ENCODE results near the gene ENTPD2. TPM values are rescaled to one million over a fixed set of nuclear protein-coding genes. Genes with fewer than 3 reads are reported as not detected.

The ENTPD2 gene
- total RNA-seq, 1 experiment from 2014 or later, result 8.3 TPM

GRCh38 chr9:137023583-137023991, 30.3 kb downstream of the ENTPD2 start:
- H3K27ac Mint-ChIP-seq, result no peak overlapping the region
- H3K4me1 Mint-ChIP-seq, result peaks cover 2% of the 10 kb centered on the region; the same call in 1 of the 2 replicates
- TF ChIP-seq, protein P1, sequence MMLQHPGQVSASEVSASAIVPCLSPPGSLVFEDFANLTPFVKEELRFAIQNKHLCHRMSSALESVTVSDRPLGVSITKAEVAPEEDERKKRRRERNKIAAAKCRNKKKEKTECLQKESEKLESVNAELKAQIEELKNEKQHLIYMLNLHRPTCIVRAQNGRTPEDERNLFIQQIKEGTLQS (CRISPR knock-in tag; conservative IDR thresholded peaks at IDR 0.05), result no peak
- TF ChIP-seq ATF1 (CRISPR knock-in tag; IDR thresholded peaks at IDR 0.05) (no peak), KAT7 (CRISPR knock-in tag; IDR thresholded peaks at IDR 0.05; ENCODE audit: borderline replicate concordance) (no peak), IRF2 (CRISPR knock-in tag; IDR thresholded peaks at IDR 0.05; ENCODE audit: borderline replicate concordance, low read depth) (no peak), NFE2L1 (CRISPR knock-in tag; IDR thresholded peaks at IDR 0.05) (no peak), IRF1 (CRISPR knock-in tag; IDR thresholded peaks at IDR 0.05) (no peak), CREM (CRISPR knock-in tag; IDR thresholded peaks at IDR 0.05) (no peak), NR1H2 (CRISPR knock-in tag; IDR thresholded peaks at IDR 0.05) (no peak), USF1 (CRISPR knock-in tag; IDR thresholded peaks at IDR 0.05) (no peak), ZNF219 (CRISPR knock-in tag; IDR thresholded peaks at IDR 0.05; ENCODE audit: borderline replicate concordance) (no peak), NR3C1 (CRISPR knock-in tag; conservative IDR thresholded peaks at IDR 0.05; ENCODE audit: low read depth) (no peak), PRRX2 (CRISPR knock-in tag; IDR thresholded peaks at IDR 0.05) (no peak), EMX1 (CRISPR knock-in tag; IDR thresholded peaks at IDR 0.05) (no peak), GTF2I (CRISPR knock-in tag; conservative IDR thresholded peaks at IDR 0.05) (no peak)
- CTCF ChIA-PET, result interaction anchor here (2.4 to 2.5 kb wide), 2 partner anchors 12 to 44 kb away, joined by 7 to 29 read pairs; no protein-coding TSS in a partner anchor
- no peak overlapping the region for H3K4me3 Mint-ChIP-seq
- peaks cover 6% of the 10 kb centered on the region for H3K27me3 Mint-ChIP-seq (ENCODE audit: low read depth)
- no peaks in the 10 kb centered on the region for H3K9me3 Mint-ChIP-seq
- H3K36me3 Mint-ChIP-seq, result no peaks in the 10 kb centered on the region
- DNase-seq (ENCODE audit: low spot score) (no peak), ATAC-seq (no peak)
- POLR2A ChIA-PET, result no interaction called here

GRCh38 chr9:137023157-137023556, 30.7 kb downstream of the ENTPD2 start:
- peaks cover 5% of the 10 kb centered on the region for H3K27me3 Mint-ChIP-seq (ENCODE audit: low read depth)
- ATAC-seq (no peak), DNase-seq (ENCODE audit: low spot score) (no peak)
- POLR2A ChIA-PET, result no interaction called here
- H3K9me3 Mint-ChIP-seq, result no peaks in the 10 kb centered on the region
- no peaks in the 10 kb centered on the region for H3K36me3 Mint-ChIP-seq
- no peak overlapping the region for H3K4me3 Mint-ChIP-seq
- no peak overlapping the region for H3K27ac Mint-ChIP-seq
- CTCF ChIA-PET, result interaction anchor here (1.0 to 2.5 kb wide), 8 partner anchors 12 to 223 kb away, joined by 3 to 29 read pairs (median 6); partner anchors contain the start of genes AJM1 and SAPCD2
- TF ChIP-seq FOXK1 (CRISPR knock-in tag; IDR thresholded peaks at IDR 0.05) (no peak), FOXJ3 (CRISPR knock-in tag; IDR thresholded peaks at IDR 0.05; ENCODE audit: borderline replicate concordance) (no peak), ETV6 (CRISPR knock-in tag; IDR thresholded peaks at IDR 0.05) (no peak)
- TF ChIP-seq, protein P2, sequence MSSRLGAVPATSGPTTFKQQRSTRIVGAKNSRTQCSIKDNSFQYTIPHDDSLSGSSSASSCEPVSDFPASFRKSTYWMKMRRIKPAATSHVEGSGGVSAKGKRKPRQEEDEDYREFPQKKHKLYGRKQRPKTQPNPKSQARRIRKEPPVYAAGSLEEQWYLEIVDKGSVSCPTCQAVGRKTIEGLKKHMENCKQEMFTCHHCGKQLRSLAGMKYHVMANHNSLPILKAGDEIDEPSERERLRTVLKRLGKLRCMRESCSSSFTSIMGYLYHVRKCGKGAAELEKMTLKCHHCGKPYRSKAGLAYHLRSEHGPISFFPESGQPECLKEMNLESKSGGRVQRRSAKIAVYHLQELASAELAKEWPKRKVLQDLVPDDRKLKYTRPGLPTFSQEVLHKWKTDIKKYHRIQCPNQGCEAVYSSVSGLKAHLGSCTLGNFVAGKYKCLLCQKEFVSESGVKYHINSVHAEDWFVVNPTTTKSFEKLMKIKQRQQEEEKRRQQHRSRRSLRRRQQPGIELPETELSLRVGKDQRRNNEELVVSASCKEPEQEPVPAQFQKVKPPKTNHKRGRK (CRISPR knock-in tag; IDR thresholded peaks at IDR 0.05; ENCODE audit: borderline replicate concordance), result no peak
- TF ChIP-seq, protein P3, sequence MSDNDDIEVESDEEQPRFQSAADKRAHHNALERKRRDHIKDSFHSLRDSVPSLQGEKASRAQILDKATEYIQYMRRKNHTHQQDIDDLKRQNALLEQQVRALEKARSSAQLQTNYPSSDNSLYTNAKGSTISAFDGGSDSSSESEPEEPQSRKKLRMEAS (CRISPR knock-in tag; IDR thresholded peaks at IDR 0.05), result no peak
- peaks cover 2% of the 10 kb centered on the region; the same call in 1 of the 2 replicates for H3K4me1 Mint-ChIP-seq

DNA sequence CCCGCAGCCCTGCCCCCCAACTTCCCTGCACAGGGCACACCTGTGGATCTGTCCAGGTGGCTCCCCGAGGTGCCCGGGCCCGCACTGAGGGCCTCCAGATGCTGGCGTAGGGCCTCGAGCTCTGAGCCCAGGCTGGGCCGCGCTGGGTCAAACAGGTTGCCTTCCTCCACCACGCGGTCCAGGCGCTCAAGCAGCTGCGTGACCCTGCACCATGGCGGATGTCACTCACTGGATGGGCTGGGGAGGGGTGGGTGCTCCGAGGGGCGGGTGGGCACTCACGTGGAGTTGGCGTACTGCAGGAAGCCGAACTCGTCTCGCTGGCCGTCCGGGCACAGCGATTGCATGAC, 31.2 kb downstream of the ENTPD2 start:
- ChIA-PET POLR2A (interaction anchor here (0.5 to 1.1 kb wide), 2 partner anchors 9 to 44 kb away, joined by 3 read pairs; partner anchors contain the start of gene FUT7), CTCF (interaction anchor here (0.6 to 3.9 kb wide), 19 partner anchors 8 to 222 kb away, joined by 3 to 38 read pairs (median 4); partner anchors contain the start of genes AJM1, CLIC3, FUT7 and GRIN1)
- peaks cover 2% of the 10 kb centered on the region; the same call in 1 of the 2 replicates for H3K4me1 Mint-ChIP-seq
- H3K27me3 Mint-ChIP-seq (ENCODE audit: low read depth), result peaks cover 5% of the 10 kb centered on the region
- H3K9me3 Mint-ChIP-seq, result no peaks in the 10 kb centered on the region
- DNase-seq (ENCODE audit: low spot score) (no peak), ATAC-seq (no peak)
- no peak for TF ChIP-seq ZNF671 (CRISPR knock-in tag; IDR thresholded peaks at IDR 0.05)
- TF ChIP-seq ZNF416 (CRISPR knock-in tag; IDR thresholded peaks at IDR 0.05), result no peak
- TF ChIP-seq GRHL2 (CRISPR knock-in tag; IDR thresholded peaks at IDR 0.05; ENCODE audit: insufficient replicate concordance, severe bottlenecking), result no peak
- no peak for TF ChIP-seq MYBL2 (CRISPR knock-in tag; IDR thresholded peaks at IDR 0.05)
- no peak for TF ChIP-seq ETV6 (CRISPR knock-in tag; IDR thresholded peaks at IDR 0.05)
- no peak for TF ChIP-seq CTCF (IDR thresholded peaks at IDR 0.05)
- no peak for TF ChIP-seq PRRX2 (CRISPR knock-in tag; IDR thresholded peaks at IDR 0.05)
- no peaks in the 10 kb centered on the region for H3K36me3 Mint-ChIP-seq
- H3K27ac Mint-ChIP-seq, result no peak overlapping the region
- no peak overlapping the region for H3K4me3 Mint-ChIP-seq
